DMS 273 (cell line): ENCODE measurements around the gene MAP3K19.
"Not testable (repeated sequence)": the region's sequence is repeated elsewhere in the genome, so short reads cannot be mapped to it uniquely, and the experiment has no call there.

Source experiments
- DNase-seq: peaks from one replicate; lab custom pipeline; 2025; ENCODE audit not compliant: unreplicated experiment; lab: John Stamatoyannopoulos, UW

Gene MAP3K19

GRCh38 chr2:134988994-134989605 lies 58.1 kb downstream of the MAP3K19 start:
- DNase-seq, result peak; percentile 69

DNA sequence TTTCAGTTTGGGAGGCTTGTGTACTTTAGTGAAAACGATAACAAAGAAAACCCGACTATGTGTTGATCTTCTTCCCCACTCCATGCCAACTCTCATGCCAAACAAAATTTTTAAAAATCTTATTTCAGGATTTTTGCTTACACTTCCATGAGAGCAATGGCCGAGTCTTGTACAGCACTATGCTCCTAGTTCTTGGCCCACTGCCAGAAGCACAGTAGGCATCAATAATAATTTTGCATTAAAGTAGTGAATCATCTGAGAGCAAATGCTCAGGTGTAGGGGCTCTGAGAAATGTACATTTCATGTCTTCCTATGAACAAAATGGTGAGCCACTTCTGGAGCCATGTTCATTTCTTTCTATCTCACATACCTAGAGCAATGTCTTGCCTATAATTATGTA lies 62.2 kb downstream of the MAP3K19 start:
- DNase-seq, result peak; percentile 26

DNA sequence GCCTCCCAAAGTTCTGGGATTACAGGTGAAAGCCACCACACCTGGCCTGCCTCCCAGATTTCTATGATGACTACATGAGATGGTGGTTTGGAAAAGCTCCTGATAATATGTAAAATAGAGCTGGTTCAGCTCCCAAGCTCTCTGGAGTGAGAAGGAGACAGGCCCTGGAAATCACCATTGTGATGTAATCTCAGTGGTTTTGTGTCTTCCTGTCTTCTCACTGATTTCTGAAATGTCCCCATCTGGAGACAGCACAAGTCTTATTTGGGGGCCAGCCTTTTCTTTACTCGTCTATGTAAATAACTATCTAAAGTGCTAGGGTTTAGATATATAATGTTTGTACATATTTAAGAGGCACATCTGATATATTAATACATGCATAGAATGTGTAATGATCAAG lies 64.6 kb downstream of the MAP3K19 start:
- DNase-seq, result no peak

GRCh38 chr2:134980639-134981038 lies 66.6 kb downstream of the MAP3K19 start:
- DNase-seq, result no peak

- DNase-seq, result no peak
These were observed 68.0 kb downstream of the MAP3K19 start for GRCh38 chr2:134979221-134979620.

DNA sequence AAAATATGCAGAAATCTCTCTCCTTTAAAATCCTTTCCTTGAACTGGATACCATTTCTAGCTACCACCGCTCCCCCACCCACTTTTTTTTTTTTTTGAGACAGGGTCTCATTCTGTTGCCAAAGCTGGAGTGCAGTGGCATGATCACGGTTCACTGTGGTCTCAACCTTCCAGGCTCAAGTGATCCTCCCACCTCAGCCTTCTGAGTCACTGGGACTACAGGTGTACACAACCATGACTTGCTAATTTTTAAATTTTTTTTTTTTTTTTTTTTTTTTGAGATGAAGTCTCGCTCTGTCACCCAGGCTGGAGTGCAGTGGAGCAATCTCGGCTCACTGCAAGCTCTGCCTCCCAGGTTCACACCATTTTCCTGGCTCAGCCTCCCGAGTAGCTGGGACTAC lies 70.1 kb downstream of the MAP3K19 start:
- not testable (repeated sequence) for DNase-seq

- no peak for DNase-seq
These were observed 71.1 kb downstream of the MAP3K19 start for GRCh38 chr2:134976074-134976702.

DNA sequence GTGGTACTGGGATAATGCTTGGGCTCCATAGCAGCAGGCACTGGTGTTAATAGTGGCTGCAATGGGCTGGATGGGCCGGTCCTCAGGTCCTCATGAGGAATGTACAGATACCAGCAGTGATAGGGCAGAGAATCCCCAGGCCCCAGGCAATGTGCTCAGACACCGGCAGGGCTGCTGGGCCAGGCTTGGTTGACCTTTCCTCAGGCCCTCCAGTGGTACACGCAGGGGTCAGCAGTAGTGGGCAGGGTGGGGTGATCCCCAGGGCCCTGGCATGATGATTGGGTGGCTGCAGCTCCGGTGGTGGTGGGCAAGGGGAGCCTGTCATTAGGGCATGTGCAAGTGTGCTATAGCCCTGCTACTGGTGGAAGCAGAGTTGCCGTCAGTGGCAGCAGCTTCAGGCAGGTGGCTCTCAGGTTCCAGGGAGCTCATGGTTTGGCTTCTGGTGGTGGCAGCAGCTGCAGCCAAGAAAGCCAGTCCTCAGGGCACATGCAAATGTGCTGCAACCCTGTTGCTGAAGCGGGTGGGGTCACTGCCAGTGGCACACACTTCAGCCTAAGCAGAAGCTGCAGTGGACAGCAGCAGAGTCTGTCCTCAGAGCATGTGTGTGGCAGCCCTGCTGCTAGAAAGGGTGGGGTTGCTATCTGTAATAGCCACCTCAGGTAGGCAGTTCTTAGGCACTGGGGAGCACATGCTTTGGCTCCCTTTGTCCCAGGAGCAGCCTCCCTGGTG lies 71.8 kb downstream of the MAP3K19 start:
- no peak for DNase-seq

- no peak for DNase-seq
These were observed 73.8 kb downstream of the MAP3K19 start for GRCh38 chr2:134973241-134974138.

DNA sequence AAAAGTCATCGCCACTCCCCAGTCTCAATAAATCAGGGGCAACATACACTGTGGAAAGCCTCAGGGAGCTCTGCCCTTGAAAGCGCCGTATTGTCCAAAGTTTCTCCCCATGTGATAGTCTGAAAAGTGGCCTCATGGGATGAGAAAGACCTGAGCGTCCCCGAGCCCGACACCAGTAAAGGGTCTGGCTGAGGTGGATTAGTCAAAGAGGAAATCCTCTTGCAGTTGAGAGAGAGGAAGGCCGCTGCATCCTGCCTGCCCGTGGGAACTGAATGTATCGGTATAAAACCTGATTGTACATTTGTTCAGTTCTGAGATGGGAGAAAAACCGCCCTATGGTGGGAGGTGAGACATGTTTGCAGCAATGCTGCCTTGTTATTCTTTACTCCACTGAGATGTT lies 80.1 kb downstream of the MAP3K19 start:
- DNase-seq, result not testable (repeated sequence)

- DNase-seq, result no peak
These were observed 89.8 kb downstream of the MAP3K19 start for GRCh38 chr2:134957477-134957876.

- no peak for DNase-seq
These were observed 91.5 kb downstream of the MAP3K19 start for GRCh38 chr2:134955744-134956143.

DNA sequence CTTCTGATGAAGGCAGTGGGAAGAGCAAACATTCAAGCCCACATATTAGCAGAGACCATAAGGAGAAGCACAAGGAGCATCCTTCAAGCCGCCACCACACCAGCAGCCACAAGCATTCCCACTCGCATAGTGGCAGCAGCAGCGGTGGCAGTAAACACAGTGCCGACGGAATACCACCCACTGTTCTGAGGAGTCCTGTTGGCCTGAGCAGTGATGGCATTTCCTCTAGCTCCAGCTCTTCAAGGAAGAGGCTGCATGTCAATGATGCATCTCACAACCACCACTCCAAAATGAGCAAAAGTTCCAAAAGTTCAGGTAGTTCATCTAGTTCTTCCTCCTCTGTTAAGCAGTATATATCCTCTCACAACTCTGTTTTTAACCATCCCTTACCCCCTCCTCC lies 93.2 kb downstream of the MAP3K19 start:
- no peak for DNase-seq

- no peak for DNase-seq
These were observed 94.6 kb downstream of the MAP3K19 start for GRCh38 chr2:134952608-134953007.

DNA sequence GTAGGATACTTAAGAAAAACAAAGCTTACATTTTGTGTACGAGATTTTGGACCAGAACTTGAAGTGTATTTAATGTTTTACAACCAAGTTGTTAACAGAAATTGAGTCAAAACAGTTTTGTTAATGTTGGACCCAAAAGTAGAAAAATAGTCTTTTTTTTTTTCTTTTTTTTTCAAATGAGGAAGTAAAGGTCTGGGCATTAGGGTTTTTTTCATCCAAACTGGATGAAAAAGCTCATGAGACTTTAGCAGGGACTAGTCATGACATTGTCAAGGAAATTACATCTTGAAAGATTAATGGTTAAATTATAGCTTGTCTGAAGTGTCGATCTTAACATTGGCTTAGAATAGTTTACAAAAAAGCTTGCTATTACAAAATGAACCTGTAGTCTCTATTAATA lies 96.4 kb downstream of the MAP3K19 start:
- DNase-seq, result no peak

DNA sequence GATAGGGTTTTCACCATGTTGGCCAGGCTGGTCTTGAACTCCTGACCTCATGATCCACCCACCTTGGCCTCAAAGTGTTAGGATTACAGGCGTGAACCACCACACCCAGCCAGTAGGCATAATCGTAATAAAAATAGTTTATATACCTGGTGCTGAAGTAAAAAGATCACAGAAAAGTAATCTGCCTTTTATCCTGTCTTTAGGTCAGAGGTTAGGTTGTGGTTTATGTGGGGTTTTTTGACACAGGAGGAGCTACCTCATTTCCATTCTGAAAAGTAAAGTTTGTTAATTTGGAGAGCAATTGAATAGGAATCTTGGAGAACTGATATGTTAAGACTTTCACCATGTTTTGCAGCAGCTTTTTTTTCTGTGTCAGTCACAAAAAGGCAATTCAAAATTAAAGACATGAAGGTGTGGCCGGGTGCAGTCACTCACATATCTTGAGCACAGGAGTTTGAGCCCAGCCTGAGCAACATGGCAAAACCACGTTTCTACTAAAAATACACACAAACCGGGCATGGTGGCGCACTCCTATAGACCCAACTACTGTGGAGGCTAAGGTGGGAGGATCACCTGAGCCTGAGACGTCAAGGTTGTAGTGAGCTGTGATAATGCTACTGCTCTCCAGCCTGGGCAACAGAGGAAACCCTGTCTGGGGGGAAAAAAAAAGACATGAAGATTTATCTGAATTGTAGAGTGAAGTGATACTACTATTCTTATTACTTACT lies 97.1 kb downstream of the MAP3K19 start:
- DNase-seq, result no peak

DNA sequence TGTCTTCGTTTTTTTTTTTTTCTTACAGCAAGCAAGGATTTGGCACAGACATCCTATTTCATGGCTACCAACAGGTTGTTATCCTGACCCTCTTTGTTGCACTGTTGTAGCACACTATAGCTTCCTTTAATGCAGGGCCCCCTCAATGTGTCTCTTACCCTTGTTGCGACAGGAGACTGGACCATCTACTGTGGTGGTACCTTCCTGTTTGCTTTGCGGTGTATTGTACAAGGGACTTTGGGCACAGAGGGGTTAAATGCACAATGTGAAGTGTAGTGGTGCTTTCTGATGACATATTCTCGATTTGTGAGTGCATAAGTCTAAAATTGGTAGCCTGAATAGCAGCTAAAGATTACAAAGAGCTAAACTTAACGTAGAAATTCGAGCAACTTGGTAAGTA lies 101.2 kb downstream of the MAP3K19 start:
- DNase-seq, result no peak

DNA sequence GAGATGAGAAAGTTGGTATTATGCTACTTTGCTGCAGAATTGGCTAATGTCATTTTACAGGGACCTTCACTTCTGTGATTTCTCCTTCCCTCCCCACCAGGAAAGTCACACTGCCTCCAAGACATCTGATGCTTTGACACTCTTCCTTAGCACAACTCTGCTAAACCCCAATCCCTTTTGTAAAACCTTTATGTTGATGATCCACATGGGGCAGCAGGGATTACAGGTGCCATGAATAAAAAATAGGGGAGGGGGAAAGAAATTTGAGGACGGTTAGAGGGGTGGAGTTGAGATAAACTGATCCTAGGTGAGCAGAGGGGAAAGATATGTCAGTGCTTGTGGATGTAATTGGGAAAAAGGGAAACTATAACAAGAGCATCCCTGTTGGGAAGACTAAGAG lies 102.3 kb downstream of the MAP3K19 start:
- DNase-seq, result no peak

GRCh38 chr2:134943540-134943939 lies 103.7 kb downstream of the MAP3K19 start:
- no peak for DNase-seq

DNA sequence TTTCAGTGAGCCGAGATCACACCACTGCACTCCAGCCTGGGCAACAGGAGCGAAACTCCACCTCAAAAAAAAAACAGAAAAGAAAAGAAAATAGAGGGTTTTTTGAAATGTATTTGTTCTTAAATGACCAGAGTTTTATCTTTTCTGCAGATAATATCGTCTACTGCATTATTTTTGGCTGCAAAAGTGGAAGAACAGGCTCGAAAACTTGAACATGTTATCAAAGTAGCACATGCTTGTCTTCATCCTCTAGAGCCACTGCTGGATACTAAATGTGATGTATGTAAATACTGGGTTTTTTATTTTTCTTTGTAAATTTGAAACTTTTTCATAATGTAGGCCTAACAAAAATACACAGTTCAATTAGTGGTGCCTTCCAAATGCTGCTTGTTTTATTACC lies 110.6 kb downstream of the MAP3K19 start:
- DNase-seq, result no peak

- DNase-seq, result no peak
These were observed 112.6 kb downstream of the MAP3K19 start for GRCh38 chr2:134934641-134935040.
